Ishikawa (cell line): ENCODE results near the gene HMOX1.

ENCODE experiments used
- CEBPB ChIP-seq: IDR thresholded peaks from 2 replicates; pipeline ENCODE4 v1.6.1; 2012
- CREB1 ChIP-seq: IDR thresholded peaks from 2 replicates; pipeline ENCODE4 v1.6.1; 2012; ENCODE audit warnings: low read depth
- EGR1 ChIP-seq: IDR thresholded peaks from 2 replicates; pipeline ENCODE4 v1.6.1; 2012
- EP300 ChIP-seq: IDR thresholded peaks from 2 replicates; pipeline ENCODE4 v1.6.1; 2012; ENCODE audit warnings: borderline replicate concordance
- FOXM1 ChIP-seq: IDR thresholded peaks from 2 replicates; pipeline ENCODE4 v1.6.1; 2012; ENCODE audit warnings: low read depth, borderline replicate concordance
- MAX ChIP-seq: IDR thresholded peaks from 2 replicates; pipeline ENCODE4 v1.6.1; 2012
- NFIC ChIP-seq: IDR thresholded peaks from 2 replicates; pipeline ENCODE4 v1.6.1; 2012
- RAD21 ChIP-seq: IDR thresholded peaks from 2 replicates; pipeline ENCODE4 v1.6.1; 2012; ENCODE audit warnings: low read depth
- REST ChIP-seq: IDR thresholded peaks from 2 replicates; pipeline ENCODE4 v1.6.1; 2012; ENCODE audit warnings: low read depth, mild to moderate bottlenecking
- TAF1 ChIP-seq: IDR thresholded peaks from 2 replicates; pipeline ENCODE4 v1.6.1; 2012; ENCODE audit warnings: low read depth, mild to moderate bottlenecking
- TCF12 ChIP-seq: IDR thresholded peaks from 2 replicates; pipeline ENCODE4 v1.6.1; 2012; ENCODE audit warnings: low read depth
- TEAD4 ChIP-seq: IDR thresholded peaks from 2 replicates; pipeline ENCODE4 v1.6.1; 2012
- USF1 ChIP-seq: IDR thresholded peaks from 2 replicates; pipeline ENCODE4 v1.6.1; 2012
- YY1 ChIP-seq: IDR thresholded peaks from 2 replicates; pipeline ENCODE4 v1.6.1; 2012; ENCODE audit warnings: low read depth
- ZBTB7A ChIP-seq: IDR thresholded peaks from 2 replicates; pipeline ENCODE4 v1.6.1; 2012; ENCODE audit warnings: low read depth

The HMOX1 gene

GRCh38 chr22:35386670-35387288 lies 5.9 kb downstream of the HMOX1 start:
- TF ChIP-seq MAX: no peak
- no peak for TF ChIP-seq FOXM1

GRCh38 chr22:35390933-35391332 lies 10.0 kb downstream of the HMOX1 start:
- TF ChIP-seq CEBPB: no peak

- TF ChIP-seq EGR1: no peak
- TF ChIP-seq MAX: no peak
- TF ChIP-seq USF1: no peak
- no peak for TF ChIP-seq NFIC
- TF ChIP-seq CREB1: no peak
- TF ChIP-seq RAD21: no peak
Measured at GRCh38 chr22:35392357-35392756, 11.5 kb downstream of the HMOX1 start.

- no peak for TF ChIP-seq REST
- no peak for TF ChIP-seq YY1
- TF ChIP-seq CREB1: no peak
- no peak for TF ChIP-seq TEAD4
- no peak for TF ChIP-seq EGR1
- no peak for TF ChIP-seq MAX
- TF ChIP-seq CEBPB: no peak
- no peak for TF ChIP-seq ZBTB7A
- no peak for TF ChIP-seq EP300
- no peak for TF ChIP-seq TAF1
- TF ChIP-seq USF1: no peak
- TF ChIP-seq RAD21: no peak
- TF ChIP-seq FOXM1: no peak
- no peak for TF ChIP-seq NFIC
- no peak for TF ChIP-seq TCF12
Measured at GRCh38 chr22:35393116-35394010, 12.5 kb downstream of the HMOX1 start.

GRCh38 chr22:35394011-35394312 lies 13.1 kb downstream of the HMOX1 start:
- TF ChIP-seq EGR1: no peak
- TF ChIP-seq RAD21: no peak
- TF ChIP-seq CREB1: no peak
- no peak for TF ChIP-seq NFIC
- no peak for TF ChIP-seq CEBPB
- TF ChIP-seq USF1: no peak
- no peak for TF ChIP-seq MAX
- TF ChIP-seq TEAD4: no peak
- TF ChIP-seq TAF1: no peak
- TF ChIP-seq FOXM1: no peak
- no peak for TF ChIP-seq YY1
- TF ChIP-seq EP300: no peak
- no peak for TF ChIP-seq TCF12
- no peak for TF ChIP-seq REST
- no peak for TF ChIP-seq ZBTB7A
